HG02938 (cell line): ENCODE data around the gene DNAJC18.

ENCODE experiments used
- ATAC-seq: cut with Tn5 transposase; IDR thresholded peaks from one replicate; pipeline ENCODE4 v1.9.1; 2021; ENCODE audit warnings: mild to moderate bottlenecking, moderate library complexity; ENCODE audit not compliant: unreplicated experiment

Gene DNAJC18

GRCh38 chr5:139371482-139372435 is 67.6 kb downstream of the DNAJC18 start:
- ATAC-seq, result no peak

DNA sequence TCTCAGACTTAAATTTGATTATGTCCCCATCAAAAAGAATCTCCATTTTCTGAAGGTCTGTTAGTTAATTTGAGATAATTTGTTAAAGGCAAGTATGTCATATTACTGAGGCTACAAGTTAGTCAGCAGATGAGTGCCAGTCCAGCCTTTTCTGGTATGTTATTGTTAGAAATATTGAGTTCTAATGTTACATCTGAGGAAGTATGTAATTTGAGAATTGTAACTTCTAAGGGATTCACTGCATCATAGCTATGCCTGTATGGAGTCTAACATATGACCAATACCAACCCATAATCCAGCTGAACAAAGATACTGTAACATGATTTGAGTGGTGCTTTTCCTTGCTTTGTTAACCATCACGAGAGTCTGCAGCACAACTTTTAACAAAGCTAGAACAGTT is 70.1 kb downstream of the DNAJC18 start:
- ATAC-seq, result no peak

GRCh38 chr5:139368613-139369012 is 70.7 kb downstream of the DNAJC18 start:
- ATAC-seq, result no peak

GRCh38 chr5:139364466-139364865 is 74.9 kb downstream of the DNAJC18 start:
- no peak for ATAC-seq

- no peak for ATAC-seq
These were observed 75.4 kb downstream of the DNAJC18 start for GRCh38 chr5:139363937-139364336.

DNA sequence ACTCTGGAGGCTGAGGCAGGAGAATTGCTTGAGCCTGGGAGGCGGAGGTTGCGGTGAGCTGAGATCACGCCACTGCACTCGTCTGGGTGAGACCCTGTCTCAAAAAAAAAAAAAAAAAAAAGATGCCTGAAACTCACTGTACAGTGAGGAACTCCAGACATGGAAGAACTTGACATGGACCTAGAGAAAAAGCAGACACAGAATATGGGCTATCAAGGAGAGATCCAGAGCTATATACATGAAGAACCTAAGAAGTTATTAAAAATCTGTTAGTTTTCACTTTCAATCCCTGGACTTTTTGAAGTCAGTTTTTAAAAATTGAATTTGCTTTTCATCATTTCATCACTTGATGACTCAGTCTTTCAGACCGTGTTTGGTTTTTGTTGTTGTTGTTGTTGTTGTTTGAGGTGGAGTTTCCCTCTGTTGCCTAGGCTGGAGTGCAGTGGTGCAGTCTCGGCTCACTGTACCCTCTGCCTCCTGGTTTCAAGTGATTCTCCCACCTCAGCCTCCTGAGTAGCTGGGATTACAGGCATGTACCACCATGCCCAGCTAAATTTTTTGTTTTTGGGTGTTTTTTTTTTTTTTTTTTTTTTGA is 77.4 kb downstream of the DNAJC18 start:
- ATAC-seq, result no peak

GRCh38 chr5:139360384-139360783 is 78.9 kb downstream of the DNAJC18 start:
- no peak for ATAC-seq
